Heart right ventricle (tissue), 16 donors: ENCODE measurements around the gene TIMELESS. TPM values are rescaled to one million over a fixed set of nuclear protein-coding genes. Genes with fewer than 3 reads are reported as not detected.

Experiments
- ATAC-seq, 8 donors: fragments of 200-7000 bp; cut with Tn5 transposase; one replicate each; pipeline ENCODE4 v1.9.1; 2020; ENCODE audit warnings: mild to moderate bottlenecking in 8 of 8, moderate library complexity in 8 of 8, moderate number of reproducible peaks in 1 of 8
- DNase-seq, 2 donors: peaks; one replicate each; pipeline ENCODE4 v3.0.0-alpha.2; 2020
- H3K27ac ChIP-seq, 10 donors: fragments of 200-600 bp; sonication (generic) in 2 of 10; one replicate each; pipeline versions ENCODE4 v1.5.0 to v1.8.0; 2020 to 2022; ENCODE audit warnings: mild to moderate bottlenecking in 3 of 10
- H3K27me3 ChIP-seq, 7 donors: fragments of 200-600 bp; one replicate each; pipeline ENCODE4 v1.8.0; 2021 to 2022; ENCODE audit warnings: mild to moderate bottlenecking in 2 of 7
- H3K36me3 ChIP-seq, 9 donors: fragments of 200-600 bp; sonication (generic) in 1 of 9; one replicate each; pipeline versions ENCODE4 v1.5.0 to v1.8.0; 2020 to 2022; ENCODE audit warnings: mild to moderate bottlenecking in 2 of 9
- H3K4me1 ChIP-seq, 9 donors: fragments of 200-600 bp; sonication (generic) in 1 of 9; one replicate each; pipeline versions ENCODE4 v1.5.0 to v1.8.0; 2020 to 2022; ENCODE audit warnings: mild to moderate bottlenecking in 4 of 9
- H3K4me3 ChIP-seq, 10 donors: fragments of 200-600 bp; sonication (generic) in 2 of 10; one replicate each; pipeline versions ENCODE4 v1.5.0 to v1.8.0; 2020 to 2022; ENCODE audit warnings: mild to moderate bottlenecking in 7 of 10, moderate library complexity in 2 of 10
- H3K9me3 ChIP-seq, 11 donors: fragments of 200-600 bp in 10 of 11; sonication (generic) in 2 of 11; one replicate each; pipeline versions ENCODE4 v1.5.0 to v1.8.0; 2013 to 2022; ENCODE audit warnings: mild to moderate bottlenecking in 2 of 11, control low read depth in 1 of 11, moderate library complexity in 1 of 11
- WGBS, 2 donors: extraction: QIAGEN DNeasy Blood & Tissue Kit; methylation state at CpG; one replicate each; pipeline ENCODE4 v1.1.7; 2013; ENCODE audit warnings: inconsistent platforms in 1 of 2; 5-methylcytosine and 5-hydroxymethylcytosine counted together
- intact Hi-C, 10 donors: fragments of 100-400 bp; cut with DNase I; formaldehyde crosslinking; loops; one replicate each; pipeline versions ENCODE4 v1.11.1 to v1.14.2; 2022
- polyA plus RNA-seq, 2 donors: library from polyadenylated mRNA; stranded (reverse); fragments of 200-250 nt; gene quantifications; one replicate each; pipeline ENCODE4 v1.2.3, GENCODE V29; 2013
- total RNA-seq, 10 donors: library from RNA; stranded (reverse); fragmentation: NEBNext Ultra II Directional in 3 of 10; extraction: Animal tissue kit (Norgen Biotek cat#: 25700) in 3 of 10; gene quantifications; one replicate each; pipeline versions ENCODE4 v1.2.1 to v1.2.4, GENCODE V29; 2021 to 2023
- TF ChIP-seq, protein P1 (sequence below), 9 donors: fragments of 200-600 bp; sonication (generic) in 2 of 9; IDR thresholded peaks; one replicate each; pipeline versions ENCODE4 v1.5.0 to v1.8.0; 2021 to 2022; ENCODE audit warnings: antibody characterized with exemption in 9 of 9, mild to moderate bottlenecking in 5 of 9, moderate library complexity in 1 of 9
- donor health status: Arrhythmogenic right ventricular cardiomyopathy.
- donor health status: ischemic (EF 13 %, LVEDD 7.1; RV severe dilation, severe dysfunction).
- donor health status: healthy with polysubstance abuse.
- donor health status: DM: no; HTN: yes; CAD: no.
- donor health status: DM: no; HTN: no; CAD: no.
- donor health status: ischemic (EF 25% LVEDD 6.9; RV normal size, moderate dysfunction).
- donor health status: ischemic (EF 25% LVEDD 5.7; RV mildly dilated, moderate dysfunction).
- donor health status: healthy.
- donor health status: DM: yes; HTN: yes; CAD: no.
- donor health status: Ischemic cardiomyopathy.
- donor health status: ischemic (EF 35%, LVEDD 5.7; RV mildly dilated, moderate dysfunction).
- donor health status: nonischemic (EF 11% LVEDD 7.7; RV severe dilation, severe dysfunction).
- donor health status: DM: yes; HTN: yes; CAD: no.
- donor health status: PGD.
- donor health status: ischemic (EF 29% LVEDD 5.4; RV normal size, mild dysfunction).
- donor health status: nonischemic (EF 23%, LVEDD 6.1; RV moderate dilation, normal function).

TIMELESS gene
- total and polyA plus RNA-seq, 12 donors: 1.0 to 5.2 (median 2.2) TPM

DNA sequence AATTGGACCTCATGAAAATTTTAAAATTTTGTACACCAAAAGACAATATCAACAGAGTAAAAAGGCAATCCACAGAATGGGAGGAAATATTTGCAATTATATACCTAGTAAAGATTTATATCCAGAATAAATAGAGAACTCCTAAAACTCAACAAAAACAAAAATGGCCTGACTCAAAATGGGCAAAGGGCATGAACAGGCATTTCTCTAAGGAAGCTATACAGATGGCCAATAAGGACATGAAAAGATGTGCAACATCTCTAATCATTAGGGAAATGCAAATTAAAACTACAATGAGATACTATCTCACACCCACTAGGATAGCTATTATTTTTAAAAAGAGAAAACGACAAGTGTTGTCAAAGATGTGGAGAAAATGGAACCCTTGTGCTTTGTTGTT lies 75.7 kb downstream of the TIMELESS start:
- TF ChIP-seq, protein P1, sequence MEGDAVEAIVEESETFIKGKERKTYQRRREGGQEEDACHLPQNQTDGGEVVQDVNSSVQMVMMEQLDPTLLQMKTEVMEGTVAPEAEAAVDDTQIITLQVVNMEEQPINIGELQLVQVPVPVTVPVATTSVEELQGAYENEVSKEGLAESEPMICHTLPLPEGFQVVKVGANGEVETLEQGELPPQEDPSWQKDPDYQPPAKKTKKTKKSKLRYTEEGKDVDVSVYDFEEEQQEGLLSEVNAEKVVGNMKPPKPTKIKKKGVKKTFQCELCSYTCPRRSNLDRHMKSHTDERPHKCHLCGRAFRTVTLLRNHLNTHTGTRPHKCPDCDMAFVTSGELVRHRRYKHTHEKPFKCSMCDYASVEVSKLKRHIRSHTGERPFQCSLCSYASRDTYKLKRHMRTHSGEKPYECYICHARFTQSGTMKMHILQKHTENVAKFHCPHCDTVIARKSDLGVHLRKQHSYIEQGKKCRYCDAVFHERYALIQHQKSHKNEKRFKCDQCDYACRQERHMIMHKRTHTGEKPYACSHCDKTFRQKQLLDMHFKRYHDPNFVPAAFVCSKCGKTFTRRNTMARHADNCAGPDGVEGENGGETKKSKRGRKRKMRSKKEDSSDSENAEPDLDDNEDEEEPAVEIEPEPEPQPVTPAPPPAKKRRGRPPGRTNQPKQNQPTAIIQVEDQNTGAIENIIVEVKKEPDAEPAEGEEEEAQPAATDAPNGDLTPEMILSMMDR (IDR thresholded peaks at IDR 0.05): no peak
- DNase-seq (no peak), ATAC-seq (no peak)
- H3K4me3 ChIP-seq: no peak overlapping the region
- no peak overlapping the region for H3K27ac ChIP-seq
- H3K27me3 ChIP-seq: peaks cover 0 to 4% (median 0%) of the 10 kb centered on the region in 7 donors
- H3K36me3 ChIP-seq: no peaks in the 10 kb centered on the region
- WGBS, 2 donors: 94 to 98% methylated on average over 1 of the region's 1 CpG
- peaks cover 0 to 10% (median 0%) of the 10 kb centered on the region in 9 donors for H3K4me1 ChIP-seq
- intact Hi-C loops: loop anchor here in 2 of 10 donors (5.0 to 10.0 kb wide), 2 partner anchors 64 to 71 kb away; partner anchors contain the start of gene TIMELESS (in 1 of the 2)
- H3K9me3 ChIP-seq: peaks cover 0 to 6% (median 0%) of the 10 kb centered on the region in 11 donors

DNA sequence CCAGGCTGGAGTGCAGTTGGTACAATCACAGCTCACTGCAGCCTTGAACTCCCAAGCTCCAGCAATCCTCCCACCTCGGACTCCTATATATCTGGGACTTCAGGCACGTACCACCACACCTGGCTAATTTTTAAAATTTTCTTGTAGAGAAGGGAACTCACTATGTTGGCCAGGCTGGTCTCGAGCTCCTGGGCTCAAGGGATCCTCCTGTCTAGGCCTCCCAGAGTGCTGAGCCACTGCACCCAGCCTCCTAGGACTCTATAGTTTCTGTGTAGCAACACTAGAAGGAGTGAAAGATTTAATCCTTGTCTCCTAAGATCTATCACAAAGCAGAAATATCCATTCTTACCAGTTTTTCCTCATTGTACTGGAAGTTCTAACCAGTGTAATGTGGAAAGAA lies 82.3 kb downstream of the TIMELESS start:
- Histone ChIP-seq H3K36me3 (no peaks in the 10 kb centered on the region), H3K27ac (no peak overlapping the region), H3K4me3 (no peak overlapping the region), H3K4me1 (no peaks in the 10 kb centered on the region), H3K9me3 (no peaks in the 10 kb centered on the region), H3K27me3 (peaks cover 0 to 4% (median 0%) of the 10 kb centered on the region in 7 donors)
- TF ChIP-seq, protein P1 (IDR thresholded peaks at IDR 0.05): no peak
- no peak for ATAC-seq
- 87 to 89% methylated on average over 3 of the region's 3 CpGs for WGBS, 2 donors
- no peak for DNase-seq
- intact Hi-C loops: loop anchor here in 3 of 10 donors (10.0 kb wide), 1 partner anchor 98 kb away; the partner anchor contains the start of gene SPRYD4 (in 3 of the 3)

Other genes with a start within 250 kb of the TIMELESS start
- gene RNF41, start 227.5 kb downstream of the TIMELESS start, total RNA-seq: 10 to 100 TPM; 43.6 to 66.3 (median 47.0) TPM
- gene RNF41, start 227.5 kb downstream of the TIMELESS start, polyA plus RNA-seq: 10 to 100 TPM in 1 of 2 donors, 1 to 10 TPM in 1; 7.0 to 27.0 TPM
- gene NABP2, start 225.1 kb downstream of the TIMELESS start, total RNA-seq: 10 to 100 TPM; 16.2 to 25.3 (median 20.4) TPM
- 10 to 100 TPM; 13.5 to 27.7 TPM for gene NABP2, start 225.1 kb downstream of the TIMELESS start, polyA plus RNA-seq
- gene SLC39A5, start 219.4 kb downstream of the TIMELESS start, total RNA-seq: not detected
- under 1 TPM; 0.20 to 0.59 TPM for gene SLC39A5, start 219.4 kb downstream of the TIMELESS start, polyA plus RNA-seq
- gene ANKRD52, start 191.0 kb downstream of the TIMELESS start, total RNA-seq: 10 to 100 TPM; 22.2 to 30.9 (median 26.5) TPM
- 10 to 100 TPM; 10.2 to 10.8 TPM for gene ANKRD52, start 191.0 kb downstream of the TIMELESS start, polyA plus RNA-seq
- gene COQ10A, start 182.5 kb downstream of the TIMELESS start, total RNA-seq: 100 to 1,000 TPM in 9 of 10 donors, 10 to 100 TPM in 1; 55.5 to 258 (median 147) TPM
- gene COQ10A, start 182.5 kb downstream of the TIMELESS start, polyA plus RNA-seq: 100 to 1,000 TPM; 101 to 245 TPM
- 100 to 1,000 TPM; 601 to 991 (median 877) TPM for gene CS, start 149.1 kb downstream of the TIMELESS start, total RNA-seq
- 100 to 1,000 TPM; 154 to 192 TPM for gene CS, start 149.1 kb downstream of the TIMELESS start, polyA plus RNA-seq
- gene CNPY2, start 133.4 kb downstream of the TIMELESS start, total RNA-seq: 10 to 100 TPM; 22.3 to 51.0 (median 38.7) TPM
- 10 to 100 TPM; 76.2 to 88.2 TPM for gene CNPY2, start 133.4 kb downstream of the TIMELESS start, polyA plus RNA-seq
- 10 to 100 TPM; 23.6 to 64.4 (median 38.1) TPM for gene PAN2, start 115.4 kb downstream of the TIMELESS start, total RNA-seq
- 10 to 100 TPM; 20.6 to 85.3 TPM for gene PAN2, start 115.4 kb downstream of the TIMELESS start, polyA plus RNA-seq
- under 1 TPM in 5 of 10 donors, not detected in 5; 0.23 to 0.57 (median 0.44) TPM for gene IL23A, start 110.5 kb downstream of the TIMELESS start, total RNA-seq
- gene IL23A, start 110.5 kb downstream of the TIMELESS start, polyA plus RNA-seq: under 1 TPM in 1 of 2 donors, not detected in 1; 0.20 TPM
- 100 to 1,000 TPM in 1 of 10 donors, 10 to 100 TPM in 9; 30.8 to 107 (median 38.7) TPM for gene STAT2, start 89.3 kb downstream of the TIMELESS start, total RNA-seq
- gene STAT2, start 89.3 kb downstream of the TIMELESS start, polyA plus RNA-seq: 10 to 100 TPM; 16.9 to 52.6 TPM
- gene APOF, start 86.6 kb downstream of the TIMELESS start, total RNA-seq: not detected
- gene APOF, start 86.6 kb downstream of the TIMELESS start, polyA plus RNA-seq: not detected
- under 1 TPM in 2 of 10 donors, not detected in 8; 0.09 to 0.30 TPM for gene MIP, start 5.2 kb upstream of the TIMELESS start, total RNA-seq
- not detected for gene MIP, start 5.2 kb upstream of the TIMELESS start, polyA plus RNA-seq
- 1 to 10 TPM; 3.0 to 5.0 (median 4.4) TPM for gene SPRYD4, start 19.2 kb upstream of the TIMELESS start, total RNA-seq
- 1 to 10 TPM; 1.9 to 2.3 TPM for gene SPRYD4, start 19.2 kb upstream of the TIMELESS start, polyA plus RNA-seq
- gene GLS2, start 38.7 kb upstream of the TIMELESS start, total RNA-seq: 1 to 10 TPM in 2 of 10 donors, under 1 TPM in 8; 0.19 to 1.4 (median 0.52) TPM
- gene GLS2, start 38.7 kb upstream of the TIMELESS start, polyA plus RNA-seq: under 1 TPM; 0.22 to 0.59 TPM
- 10 to 100 TPM; 24.5 to 39.6 (median 31.5) TPM for gene RBMS2, start 72.4 kb upstream of the TIMELESS start, total RNA-seq
- gene RBMS2, start 72.4 kb upstream of the TIMELESS start, polyA plus RNA-seq: 10 to 100 TPM in 1 of 2 donors, 1 to 10 TPM in 1; 6.4 to 13.5 TPM
- gene BAZ2A, start 180.9 kb upstream of the TIMELESS start, total RNA-seq: 10 to 100 TPM; 28.7 to 58.7 (median 42.6) TPM
- gene BAZ2A, start 180.9 kb upstream of the TIMELESS start, polyA plus RNA-seq: 10 to 100 TPM in 1 of 2 donors, 1 to 10 TPM in 1; 8.8 to 52.4 TPM
- 1,000 to 10,000 TPM; 2,092 to 3,612 (median 3,330) TPM for gene ATP5F1B, start 196.6 kb upstream of the TIMELESS start, total RNA-seq
- 1,000 to 10,000 TPM; 1,003 to 1,981 TPM for gene ATP5F1B, start 196.6 kb upstream of the TIMELESS start, polyA plus RNA-seq
- gene PTGES3, start 238.9 kb upstream of the TIMELESS start, total RNA-seq: 100 to 1,000 TPM in 9 of 10 donors, 10 to 100 TPM in 1; 100.0 to 139 (median 110) TPM
- 10 to 100 TPM; 43.7 to 92.3 TPM for gene PTGES3, start 238.9 kb upstream of the TIMELESS start, polyA plus RNA-seq